ENCODE results near the gene NCAM1.
A peak's percentile ranks its signal among the peaks of the same experiment; 100 is the strongest.

NCAM1 gene

DNA sequence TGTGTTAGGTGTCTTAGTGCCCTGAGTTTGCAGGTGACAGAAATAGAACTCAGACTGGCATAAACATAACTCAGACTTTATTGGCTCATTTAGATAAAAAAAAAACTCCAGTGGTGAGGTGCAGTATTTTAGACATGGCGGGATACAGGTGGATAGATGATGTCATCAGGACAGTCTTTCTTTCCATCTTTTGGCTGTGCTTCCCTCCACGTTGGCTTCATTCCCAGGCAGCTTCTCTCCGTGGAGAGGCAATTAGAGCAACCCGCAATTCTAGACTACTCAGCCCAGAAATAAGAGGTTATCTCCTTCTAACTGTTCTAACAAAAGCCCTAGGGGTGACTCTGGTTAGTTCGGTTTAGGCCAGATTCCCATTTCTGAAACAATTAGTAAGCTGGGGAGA is 40.5 kb downstream of the NCAM1 start (continued):
- TF ChIP-seq, protein P1, sequence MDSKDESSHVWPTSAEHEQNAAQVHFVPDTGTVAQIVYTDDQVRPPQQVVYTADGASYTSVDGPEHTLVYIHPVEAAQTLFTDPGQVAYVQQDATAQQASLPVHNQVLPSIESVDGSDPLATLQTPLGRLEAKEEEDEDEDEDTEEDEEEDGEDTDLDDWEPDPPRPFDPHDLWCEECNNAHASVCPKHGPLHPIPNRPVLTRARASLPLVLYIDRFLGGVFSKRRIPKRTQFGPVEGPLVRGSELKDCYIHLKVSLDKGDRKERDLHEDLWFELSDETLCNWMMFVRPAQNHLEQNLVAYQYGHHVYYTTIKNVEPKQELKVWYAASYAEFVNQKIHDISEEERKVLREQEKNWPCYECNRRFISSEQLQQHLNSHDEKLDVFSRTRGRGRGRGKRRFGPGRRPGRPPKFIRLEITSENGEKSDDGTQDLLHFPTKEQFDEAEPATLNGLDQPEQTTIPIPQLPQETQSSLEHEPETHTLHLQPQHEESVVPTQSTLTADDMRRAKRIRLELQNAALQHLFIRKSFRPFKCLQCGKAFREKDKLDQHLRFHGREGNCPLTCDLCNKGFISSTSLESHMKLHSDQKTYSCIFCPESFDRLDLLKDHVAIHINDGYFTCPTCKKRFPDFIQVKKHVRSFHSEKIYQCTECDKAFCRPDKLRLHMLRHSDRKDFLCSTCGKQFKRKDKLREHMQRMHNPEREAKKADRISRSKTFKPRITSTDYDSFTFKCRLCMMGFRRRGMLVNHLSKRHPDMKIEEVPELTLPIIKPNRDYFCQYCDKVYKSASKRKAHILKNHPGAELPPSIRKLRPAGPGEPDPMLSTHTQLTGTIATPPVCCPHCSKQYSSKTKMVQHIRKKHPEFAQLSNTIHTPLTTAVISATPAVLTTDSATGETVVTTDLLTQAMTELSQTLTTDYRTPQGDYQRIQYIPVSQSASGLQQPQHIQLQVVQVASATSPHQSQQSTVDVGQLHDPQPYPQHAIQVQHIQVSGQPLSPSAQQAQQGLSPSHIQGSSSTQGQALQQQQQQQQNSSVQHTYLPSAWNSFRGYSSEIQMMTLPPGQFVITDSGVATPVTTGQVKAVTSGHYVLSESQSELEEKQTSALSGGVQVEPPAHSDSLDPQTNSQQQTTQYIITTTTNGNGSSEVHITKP (tag by site-specific recombination; IDR thresholded peaks at IDR 0.05), result 0 out of 2 replicates have a peak, but pooled peaks have one; percentile 36
- TF ChIP-seq ZBTB21 (tag by site-specific recombination; IDR thresholded peaks at IDR 0.05), result peak; percentile 59; the same call in 1 of the 2 replicates
- TF ChIP-seq, protein P2, sequence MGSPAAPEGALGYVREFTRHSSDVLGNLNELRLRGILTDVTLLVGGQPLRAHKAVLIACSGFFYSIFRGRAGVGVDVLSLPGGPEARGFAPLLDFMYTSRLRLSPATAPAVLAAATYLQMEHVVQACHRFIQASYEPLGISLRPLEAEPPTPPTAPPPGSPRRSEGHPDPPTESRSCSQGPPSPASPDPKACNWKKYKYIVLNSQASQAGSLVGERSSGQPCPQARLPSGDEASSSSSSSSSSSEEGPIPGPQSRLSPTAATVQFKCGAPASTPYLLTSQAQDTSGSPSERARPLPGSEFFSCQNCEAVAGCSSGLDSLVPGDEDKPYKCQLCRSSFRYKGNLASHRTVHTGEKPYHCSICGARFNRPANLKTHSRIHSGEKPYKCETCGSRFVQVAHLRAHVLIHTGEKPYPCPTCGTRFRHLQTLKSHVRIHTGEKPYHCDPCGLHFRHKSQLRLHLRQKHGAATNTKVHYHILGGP (tag by site-specific recombination; IDR thresholded peaks at IDR 0.05), result no peak
- no peak for TF ChIP-seq ZNF138 (tag by site-specific recombination; IDR thresholded peaks at IDR 0.05; ENCODE audit: borderline replicate concordance)
- TF ChIP-seq ZNF23 (tag by site-specific recombination; IDR thresholded peaks at IDR 0.05; ENCODE audit: borderline replicate concordance), result no peak
- TF ChIP-seq ZNF701 (tag by site-specific recombination; IDR thresholded peaks at IDR 0.05), result no peak
- TF ChIP-seq ZNF654 (tag by site-specific recombination; IDR thresholded peaks at IDR 0.05; ENCODE audit: low read depth), result no peak
- no peak for TF ChIP-seq ZNF350 (tag by site-specific recombination; IDR thresholded peaks at IDR 0.05)
- no peak for TF ChIP-seq ZNF174 (tag by site-specific recombination; IDR thresholded peaks at IDR 0.05)
- TF ChIP-seq REPIN1 (tag by site-specific recombination; IDR thresholded peaks at IDR 0.05; ENCODE audit: low read depth), result no peak
- TF ChIP-seq ZNF548 (tag by site-specific recombination; IDR thresholded peaks at IDR 0.05), result no peak
- TF ChIP-seq, protein P3, sequence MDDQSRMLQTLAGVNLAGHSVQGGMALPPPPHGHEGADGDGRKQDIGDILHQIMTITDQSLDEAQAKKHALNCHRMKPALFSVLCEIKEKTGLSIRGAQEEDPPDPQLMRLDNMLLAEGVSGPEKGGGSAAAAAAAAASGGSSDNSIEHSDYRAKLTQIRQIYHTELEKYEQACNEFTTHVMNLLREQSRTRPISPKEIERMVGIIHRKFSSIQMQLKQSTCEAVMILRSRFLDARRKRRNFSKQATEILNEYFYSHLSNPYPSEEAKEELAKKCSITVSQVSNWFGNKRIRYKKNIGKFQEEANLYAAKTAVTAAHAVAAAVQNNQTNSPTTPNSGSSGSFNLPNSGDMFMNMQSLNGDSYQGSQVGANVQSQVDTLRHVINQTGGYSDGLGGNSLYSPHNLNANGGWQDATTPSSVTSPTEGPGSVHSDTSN (CRISPR knock-in tag; IDR thresholded peaks at IDR 0.05), result no peak
- TF ChIP-seq ZNF777 (tag by site-specific recombination; IDR thresholded peaks at IDR 0.05; ENCODE audit: borderline replicate concordance), result no peak
- TF ChIP-seq, protein P4, sequence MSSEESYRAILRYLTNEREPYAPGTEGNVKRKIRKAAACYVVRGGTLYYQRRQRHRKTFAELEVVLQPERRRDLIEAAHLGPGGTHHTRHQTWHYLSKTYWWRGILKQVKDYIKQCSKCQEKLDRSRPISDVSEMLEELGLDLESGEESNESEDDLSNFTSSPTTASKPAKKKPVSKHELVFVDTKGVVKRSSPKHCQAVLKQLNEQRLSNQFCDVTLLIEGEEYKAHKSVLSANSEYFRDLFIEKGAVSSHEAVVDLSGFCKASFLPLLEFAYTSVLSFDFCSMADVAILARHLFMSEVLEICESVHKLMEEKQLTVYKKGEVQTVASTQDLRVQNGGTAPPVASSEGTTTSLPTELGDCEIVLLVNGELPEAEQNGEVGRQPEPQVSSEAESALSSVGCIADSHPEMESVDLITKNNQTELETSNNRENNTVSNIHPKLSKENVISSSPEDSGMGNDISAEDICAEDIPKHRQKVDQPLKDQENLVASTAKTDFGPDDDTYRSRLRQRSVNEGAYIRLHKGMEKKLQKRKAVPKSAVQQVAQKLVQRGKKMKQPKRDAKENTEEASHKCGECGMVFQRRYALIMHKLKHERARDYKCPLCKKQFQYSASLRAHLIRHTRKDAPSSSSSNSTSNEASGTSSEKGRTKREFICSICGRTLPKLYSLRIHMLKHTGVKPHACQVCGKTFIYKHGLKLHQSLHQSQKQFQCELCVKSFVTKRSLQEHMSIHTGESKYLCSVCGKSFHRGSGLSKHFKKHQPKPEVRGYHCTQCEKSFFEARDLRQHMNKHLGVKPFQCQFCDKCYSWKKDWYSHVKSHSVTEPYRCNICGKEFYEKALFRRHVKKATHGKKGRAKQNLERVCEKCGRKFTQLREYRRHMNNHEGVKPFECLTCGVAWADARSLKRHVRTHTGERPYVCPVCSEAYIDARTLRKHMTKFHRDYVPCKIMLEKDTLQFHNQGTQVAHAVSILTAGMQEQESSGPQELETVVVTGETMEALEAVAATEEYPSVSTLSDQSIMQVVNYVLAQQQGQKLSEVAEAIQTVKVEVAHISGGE (tag by site-specific recombination; conservative IDR thresholded peaks at IDR 0.05; ENCODE audit: low read depth), result no peak
- no peak for TF ChIP-seq ZNF146 (tag by site-specific recombination; IDR thresholded peaks at IDR 0.05)
- TF ChIP-seq TCF7L2 (IDR thresholded peaks at IDR 0.05; ENCODE audit: borderline replicate concordance, low read depth, low read length), result no peak
- no peak for TF ChIP-seq ZNF175 (tag by site-specific recombination; IDR thresholded peaks at IDR 0.05)
- TF ChIP-seq ZNF76 (tag by site-specific recombination; IDR thresholded peaks at IDR 0.05; ENCODE audit: borderline replicate concordance, low read depth), result no peak
- peak; percentile 91 for TF ChIP-seq SCRT2 (tag by site-specific recombination; IDR thresholded peaks at IDR 0.05)
- TF ChIP-seq HOXD13 (CRISPR knock-in tag; IDR thresholded peaks at IDR 0.05; ENCODE audit: borderline replicate concordance), result no peak
- no peak for TF ChIP-seq ZNF843 (tag by site-specific recombination; IDR thresholded peaks at IDR 0.05)
- 0 out of 2 replicates have a peak, but pooled peaks have one; percentile 24 for TF ChIP-seq ZNF596 (tag by site-specific recombination; IDR thresholded peaks at IDR 0.05)
- TF ChIP-seq ZNF610 (tag by site-specific recombination; IDR thresholded peaks at IDR 0.05; ENCODE audit: borderline replicate concordance), result no peak
- TF ChIP-seq, protein P5, sequence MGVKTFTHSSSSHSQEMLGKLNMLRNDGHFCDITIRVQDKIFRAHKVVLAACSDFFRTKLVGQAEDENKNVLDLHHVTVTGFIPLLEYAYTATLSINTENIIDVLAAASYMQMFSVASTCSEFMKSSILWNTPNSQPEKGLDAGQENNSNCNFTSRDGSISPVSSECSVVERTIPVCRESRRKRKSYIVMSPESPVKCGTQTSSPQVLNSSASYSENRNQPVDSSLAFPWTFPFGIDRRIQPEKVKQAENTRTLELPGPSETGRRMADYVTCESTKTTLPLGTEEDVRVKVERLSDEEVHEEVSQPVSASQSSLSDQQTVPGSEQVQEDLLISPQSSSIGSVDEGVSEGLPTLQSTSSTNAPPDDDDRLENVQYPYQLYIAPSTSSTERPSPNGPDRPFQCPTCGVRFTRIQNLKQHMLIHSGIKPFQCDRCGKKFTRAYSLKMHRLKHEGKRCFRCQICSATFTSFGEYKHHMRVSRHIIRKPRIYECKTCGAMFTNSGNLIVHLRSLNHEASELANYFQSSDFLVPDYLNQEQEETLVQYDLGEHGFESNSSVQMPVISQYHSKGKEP (tag by site-specific recombination; IDR thresholded peaks at IDR 0.05), result no peak
- peak; percentile 52 for TF ChIP-seq ZXDB (tag by site-specific recombination; IDR thresholded peaks at IDR 0.05)
- TF ChIP-seq, protein P6, sequence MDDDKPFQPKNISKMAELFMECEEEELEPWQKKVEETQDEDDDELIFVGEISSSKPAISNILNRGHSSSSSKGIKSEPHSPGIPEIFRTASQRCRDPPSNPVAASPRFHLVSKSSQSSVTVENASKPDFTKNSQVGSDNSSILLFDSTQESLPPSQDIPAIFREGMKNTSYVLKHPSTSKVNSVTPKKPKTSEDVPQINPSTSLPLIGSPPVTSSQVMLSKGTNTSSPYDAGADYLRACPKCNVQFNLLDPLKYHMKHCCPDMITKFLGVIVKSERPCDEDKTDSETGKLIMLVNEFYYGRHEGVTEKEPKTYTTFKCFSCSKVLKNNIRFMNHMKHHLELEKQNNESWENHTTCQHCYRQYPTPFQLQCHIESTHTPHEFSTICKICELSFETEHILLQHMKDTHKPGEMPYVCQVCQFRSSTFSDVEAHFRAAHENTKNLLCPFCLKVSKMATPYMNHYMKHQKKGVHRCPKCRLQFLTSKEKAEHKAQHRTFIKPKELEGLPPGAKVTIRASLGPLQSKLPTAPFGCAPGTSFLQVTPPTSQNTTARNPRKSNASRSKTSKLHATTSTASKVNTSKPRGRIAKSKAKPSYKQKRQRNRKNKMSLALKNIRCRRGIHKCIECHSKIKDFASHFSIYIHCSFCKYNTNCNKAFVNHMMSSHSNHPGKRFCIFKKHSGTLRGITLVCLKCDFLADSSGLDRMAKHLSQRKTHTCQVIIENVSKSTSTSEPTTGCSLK (tag by site-specific recombination; IDR thresholded peaks at IDR 0.05), result no peak
- TF ChIP-seq ZNF239 (tag by site-specific recombination; IDR thresholded peaks at IDR 0.05), result no peak

All from HEK293 (cell line).